Measurements from ENCODE around the gene GALR1.

Gene GALR1

GRCh38 chr18:77300579-77300978 lies 50.9 kb downstream of the GALR1 start:
- no peak overlapping the region for H3K4me3 ChIP-seq (replicated peaks; ENCODE audit: insufficient read depth, low read length)
- no peak for DNase-seq (ENCODE audit: low read depth in 1 of 2, low spot score in 1 of 2)
- TF ChIP-seq SPI1 (IDR thresholded peaks at IDR 0.05; ENCODE audit: borderline replicate concordance, low read depth) (no peak), GABPA (IDR thresholded peaks at IDR 0.05; ENCODE audit: low read depth) (no peak), POLR2AphosphoS5 (IDR thresholded peaks at IDR 0.05; ENCODE audit: low read depth) (no peak)
- TF ChIP-seq, protein P1, sequence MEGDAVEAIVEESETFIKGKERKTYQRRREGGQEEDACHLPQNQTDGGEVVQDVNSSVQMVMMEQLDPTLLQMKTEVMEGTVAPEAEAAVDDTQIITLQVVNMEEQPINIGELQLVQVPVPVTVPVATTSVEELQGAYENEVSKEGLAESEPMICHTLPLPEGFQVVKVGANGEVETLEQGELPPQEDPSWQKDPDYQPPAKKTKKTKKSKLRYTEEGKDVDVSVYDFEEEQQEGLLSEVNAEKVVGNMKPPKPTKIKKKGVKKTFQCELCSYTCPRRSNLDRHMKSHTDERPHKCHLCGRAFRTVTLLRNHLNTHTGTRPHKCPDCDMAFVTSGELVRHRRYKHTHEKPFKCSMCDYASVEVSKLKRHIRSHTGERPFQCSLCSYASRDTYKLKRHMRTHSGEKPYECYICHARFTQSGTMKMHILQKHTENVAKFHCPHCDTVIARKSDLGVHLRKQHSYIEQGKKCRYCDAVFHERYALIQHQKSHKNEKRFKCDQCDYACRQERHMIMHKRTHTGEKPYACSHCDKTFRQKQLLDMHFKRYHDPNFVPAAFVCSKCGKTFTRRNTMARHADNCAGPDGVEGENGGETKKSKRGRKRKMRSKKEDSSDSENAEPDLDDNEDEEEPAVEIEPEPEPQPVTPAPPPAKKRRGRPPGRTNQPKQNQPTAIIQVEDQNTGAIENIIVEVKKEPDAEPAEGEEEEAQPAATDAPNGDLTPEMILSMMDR (IDR thresholded peaks at IDR 0.05; ENCODE audit: insufficient read depth, low read length) = no peak
- TF ChIP-seq, protein P2, sequence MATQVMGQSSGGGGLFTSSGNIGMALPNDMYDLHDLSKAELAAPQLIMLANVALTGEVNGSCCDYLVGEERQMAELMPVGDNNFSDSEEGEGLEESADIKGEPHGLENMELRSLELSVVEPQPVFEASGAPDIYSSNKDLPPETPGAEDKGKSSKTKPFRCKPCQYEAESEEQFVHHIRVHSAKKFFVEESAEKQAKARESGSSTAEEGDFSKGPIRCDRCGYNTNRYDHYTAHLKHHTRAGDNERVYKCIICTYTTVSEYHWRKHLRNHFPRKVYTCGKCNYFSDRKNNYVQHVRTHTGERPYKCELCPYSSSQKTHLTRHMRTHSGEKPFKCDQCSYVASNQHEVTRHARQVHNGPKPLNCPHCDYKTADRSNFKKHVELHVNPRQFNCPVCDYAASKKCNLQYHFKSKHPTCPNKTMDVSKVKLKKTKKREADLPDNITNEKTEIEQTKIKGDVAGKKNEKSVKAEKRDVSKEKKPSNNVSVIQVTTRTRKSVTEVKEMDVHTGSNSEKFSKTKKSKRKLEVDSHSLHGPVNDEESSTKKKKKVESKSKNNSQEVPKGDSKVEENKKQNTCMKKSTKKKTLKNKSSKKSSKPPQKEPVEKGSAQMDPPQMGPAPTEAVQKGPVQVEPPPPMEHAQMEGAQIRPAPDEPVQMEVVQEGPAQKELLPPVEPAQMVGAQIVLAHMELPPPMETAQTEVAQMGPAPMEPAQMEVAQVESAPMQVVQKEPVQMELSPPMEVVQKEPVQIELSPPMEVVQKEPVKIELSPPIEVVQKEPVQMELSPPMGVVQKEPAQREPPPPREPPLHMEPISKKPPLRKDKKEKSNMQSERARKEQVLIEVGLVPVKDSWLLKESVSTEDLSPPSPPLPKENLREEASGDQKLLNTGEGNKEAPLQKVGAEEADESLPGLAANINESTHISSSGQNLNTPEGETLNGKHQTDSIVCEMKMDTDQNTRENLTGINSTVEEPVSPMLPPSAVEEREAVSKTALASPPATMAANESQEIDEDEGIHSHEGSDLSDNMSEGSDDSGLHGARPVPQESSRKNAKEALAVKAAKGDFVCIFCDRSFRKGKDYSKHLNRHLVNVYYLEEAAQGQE (IDR thresholded peaks at IDR 0.05; ENCODE audit: insufficient replicate concordance, low read depth) = no peak

GRCh38 chr18:77304268-77304667 lies 54.6 kb downstream of the GALR1 start:
- Histone ChIP-seq H3K27ac (replicated peaks) (no peak overlapping the region), H3K4me3 (replicated peaks; ENCODE audit: insufficient read depth, low read length) (no peak overlapping the region), H3K27me3 (ENCODE audit: insufficient read depth, poor library complexity, severe bottlenecking) (no peaks in the 10 kb centered on the region)
- TF ChIP-seq, protein P1 (IDR thresholded peaks at IDR 0.05; ENCODE audit: insufficient read depth, low read length) = no peak
- no peak for TF ChIP-seq SPI1 (IDR thresholded peaks at IDR 0.05; ENCODE audit: borderline replicate concordance, low read depth)
- no peak for TF ChIP-seq GABPA (IDR thresholded peaks at IDR 0.05; ENCODE audit: low read depth)
- TF ChIP-seq POLR2AphosphoS5 (IDR thresholded peaks at IDR 0.05; ENCODE audit: low read depth) = no peak
- TF ChIP-seq, protein P2 (IDR thresholded peaks at IDR 0.05; ENCODE audit: insufficient replicate concordance, low read depth) = no peak
- no peak for DNase-seq (ENCODE audit: low read depth in 1 of 2, low spot score in 1 of 2)

More at GRCh38 chr18:77300579-77300978, 50.9 kb downstream of the GALR1 start:
- Histone ChIP-seq H3K27ac (replicated peaks) (no peak overlapping the region), H3K27me3 (ENCODE audit: insufficient read depth, poor library complexity, severe bottlenecking) (no peaks in the 10 kb centered on the region)

GRCh38 chr18:77305676-77306075 lies 56.0 kb downstream of the GALR1 start:
- TF ChIP-seq, protein P1 (IDR thresholded peaks at IDR 0.05; ENCODE audit: insufficient read depth, low read length) = no peak
- TF ChIP-seq SPI1 (IDR thresholded peaks at IDR 0.05; ENCODE audit: borderline replicate concordance, low read depth) (no peak), POLR2AphosphoS5 (IDR thresholded peaks at IDR 0.05; ENCODE audit: low read depth) (no peak), GABPA (IDR thresholded peaks at IDR 0.05; ENCODE audit: low read depth) (no peak)
- TF ChIP-seq, protein P2 (IDR thresholded peaks at IDR 0.05; ENCODE audit: insufficient replicate concordance, low read depth) = no peak
- no peak overlapping the region for H3K4me3 ChIP-seq (replicated peaks; ENCODE audit: insufficient read depth, low read length)
- no peak overlapping the region for H3K27ac ChIP-seq (replicated peaks)
- H3K27me3 ChIP-seq (ENCODE audit: insufficient read depth, poor library complexity, severe bottlenecking) = no peaks in the 10 kb centered on the region
- no peak for DNase-seq (ENCODE audit: low read depth in 1 of 2, low spot score in 1 of 2)
